Endodermal cell (in vitro differentiated cells): ENCODE results near the gene ABTB2. TPM values are rescaled to one million over a fixed set of nuclear protein-coding genes. Genes with fewer than 3 reads are reported as not detected.

ENCODE experiments used
- DNase-seq: peaks from one replicate; pipeline ENCODE4 v3.0.0-alpha.2; 2017
- H3K27ac ChIP-seq: 2 replicates; pipeline ENCODE4 v1.5.1; 2013; ENCODE audit warnings: mild to moderate bottlenecking, low read depth, low read length, moderate library complexity
- H3K27me3 ChIP-seq: 2 replicates; pipeline ENCODE4 v1.6.1; 2013; ENCODE audit warnings: mild to moderate bottlenecking, low read length, moderate library complexity; ENCODE audit not compliant: insufficient read depth, control insufficient read depth, poor library complexity, severe bottlenecking
- H3K36me3 ChIP-seq: 2 replicates; pipeline ENCODE4 v1.7.0; 2013; ENCODE audit warnings: mild to moderate bottlenecking, low read length, moderate library complexity; ENCODE audit not compliant: control insufficient read depth, insufficient read depth
- H3K4me1 ChIP-seq: one replicate; pipeline ENCODE4 v1.7.0; 2013; ENCODE audit warnings: low read length; ENCODE audit not compliant: control insufficient read depth, insufficient read depth
- H3K4me3 ChIP-seq: 2 replicates; pipeline ENCODE4 v1.5.1; 2013; ENCODE audit warnings: mild to moderate bottlenecking, low read length, moderate library complexity
- H3K9ac ChIP-seq: 2 replicates; pipeline ENCODE4 v1.6.1; 2013; ENCODE audit warnings: mild to moderate bottlenecking, low read length, moderate library complexity; ENCODE audit not compliant: poor library complexity, severe bottlenecking; ENCODE audit errors: extremely low read depth
- H3K9me3 ChIP-seq: 2 replicates; pipeline ENCODE4 v1.6.1; 2013; ENCODE audit warnings: mild to moderate bottlenecking, low read length, moderate library complexity; ENCODE audit not compliant: control insufficient read depth
- H3K27ac Mint-ChIP-seq: 2 replicates; pipeline ENCODE4 v1.8.0; 2020; ENCODE audit warnings: mixed read lengths
- H3K27me3 Mint-ChIP-seq: 2 replicates; pipeline ENCODE4 v1.8.0; 2021; ENCODE audit warnings: mild to moderate bottlenecking, mixed read lengths; ENCODE audit not compliant: insufficient read depth
- H3K36me3 Mint-ChIP-seq: 2 replicates; pipeline ENCODE4 v1.8.0; 2020; ENCODE audit warnings: low read depth, mixed read lengths
- H3K4me1 Mint-ChIP-seq: 2 replicates; pipeline ENCODE4 v1.8.0; 2020; ENCODE audit warnings: mixed read lengths
- H3K4me3 Mint-ChIP-seq: 2 replicates; pipeline ENCODE4 v1.8.0; 2020; ENCODE audit warnings: mild to moderate bottlenecking, moderate library complexity, mixed read lengths
- H3K9me3 Mint-ChIP-seq: 2 replicates; pipeline ENCODE4 v1.8.0; 2020; ENCODE audit warnings: mild to moderate bottlenecking, mixed read lengths
- WGBS, 2 experiments: methylation state at CpG; one replicate each; pipeline versions ENCODE4 v1.1.5 to v1.1.7; 2013; ENCODE audit warnings: missing lambda C conversion rate in 2 of 2, mixed read lengths in 1 of 2; ENCODE audit not compliant: insufficient coverage in 1 of 2, insufficient read length in 1 of 2; 5-methylcytosine and 5-hydroxymethylcytosine counted together
- total RNA-seq, 2 donors: library from RNA; stranded (reverse); fragmentation: NEBNext Ultra II Directional in 1 of 2; extraction: Animal tissue kit (Norgen Biotek cat#: 25700) in 1 of 2; gene quantifications; 2 replicates in 1 of 2; 3 replicates in 1 of 2; pipeline ENCODE4 v1.2.1, GENCODE V29; 2021
- TF ChIP-seq, protein P1 (sequence below): fragments of 200-600 bp; sonication (generic); conservative IDR thresholded peaks from 2 replicates; pipeline ENCODE4 v1.5.0; 2021; ENCODE audit warnings: antibody characterized with exemption, mild to moderate bottlenecking

Gene ABTB2
- total RNA-seq, 2 donors from 2014 or later = 2.9 to 5.2 TPM

DNA sequence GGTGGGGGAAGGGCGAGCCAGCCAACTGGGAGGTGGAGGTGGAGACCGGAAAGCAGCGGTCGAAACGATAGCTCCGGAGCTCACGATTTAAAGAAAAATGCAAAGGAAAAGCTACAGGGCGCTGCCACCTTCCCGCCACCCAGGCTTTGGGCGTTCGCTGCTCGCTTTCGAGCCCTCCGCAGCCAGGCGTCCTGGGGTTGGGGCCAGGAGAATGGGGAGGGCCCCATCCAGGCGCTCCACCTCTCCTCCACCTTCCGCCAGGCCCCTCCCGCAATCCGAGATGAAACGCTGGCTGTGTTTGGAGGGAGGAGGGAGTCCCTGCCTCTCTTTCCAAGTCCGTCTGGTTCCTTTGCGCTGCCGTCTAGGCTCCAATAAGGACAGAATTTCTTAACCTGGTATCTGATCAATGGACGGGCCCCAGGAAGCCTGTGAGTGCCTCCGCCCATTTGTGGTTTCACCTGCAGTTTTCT, 483 bp upstream of the ABTB2 start:
- Histone ChIP-seq H3K4me1 (no peaks in the 10 kb centered on the region), H3K36me3 (no peaks in the 10 kb centered on the region), H3K9me3 (no peaks in the 10 kb centered on the region), H3K27ac (peak overlapping the region; percentile 58), H3K4me3 (peak overlapping the region; percentile 90), H3K27me3 (peaks cover 19% of the 10 kb centered on the region), H3K9ac (peak overlapping the region; percentile 54)
- Mint-ChIP-seq H3K27ac (peak overlapping the region; percentile 86), H3K4me1 (peaks cover 27% of the 10 kb centered on the region), H3K9me3 (no peaks in the 10 kb centered on the region), H3K4me3 (peak overlapping the region; percentile 66), H3K36me3 (no peaks in the 10 kb centered on the region), H3K27me3 (peaks cover 36% of the 10 kb centered on the region)
- TF ChIP-seq, protein P1, sequence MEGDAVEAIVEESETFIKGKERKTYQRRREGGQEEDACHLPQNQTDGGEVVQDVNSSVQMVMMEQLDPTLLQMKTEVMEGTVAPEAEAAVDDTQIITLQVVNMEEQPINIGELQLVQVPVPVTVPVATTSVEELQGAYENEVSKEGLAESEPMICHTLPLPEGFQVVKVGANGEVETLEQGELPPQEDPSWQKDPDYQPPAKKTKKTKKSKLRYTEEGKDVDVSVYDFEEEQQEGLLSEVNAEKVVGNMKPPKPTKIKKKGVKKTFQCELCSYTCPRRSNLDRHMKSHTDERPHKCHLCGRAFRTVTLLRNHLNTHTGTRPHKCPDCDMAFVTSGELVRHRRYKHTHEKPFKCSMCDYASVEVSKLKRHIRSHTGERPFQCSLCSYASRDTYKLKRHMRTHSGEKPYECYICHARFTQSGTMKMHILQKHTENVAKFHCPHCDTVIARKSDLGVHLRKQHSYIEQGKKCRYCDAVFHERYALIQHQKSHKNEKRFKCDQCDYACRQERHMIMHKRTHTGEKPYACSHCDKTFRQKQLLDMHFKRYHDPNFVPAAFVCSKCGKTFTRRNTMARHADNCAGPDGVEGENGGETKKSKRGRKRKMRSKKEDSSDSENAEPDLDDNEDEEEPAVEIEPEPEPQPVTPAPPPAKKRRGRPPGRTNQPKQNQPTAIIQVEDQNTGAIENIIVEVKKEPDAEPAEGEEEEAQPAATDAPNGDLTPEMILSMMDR = no peak
- DNase-seq = no peak
- WGBS, 2 experiments = 0 to 1% methylated on average over 5 to 22 of the region's 25 CpGs

DNA sequence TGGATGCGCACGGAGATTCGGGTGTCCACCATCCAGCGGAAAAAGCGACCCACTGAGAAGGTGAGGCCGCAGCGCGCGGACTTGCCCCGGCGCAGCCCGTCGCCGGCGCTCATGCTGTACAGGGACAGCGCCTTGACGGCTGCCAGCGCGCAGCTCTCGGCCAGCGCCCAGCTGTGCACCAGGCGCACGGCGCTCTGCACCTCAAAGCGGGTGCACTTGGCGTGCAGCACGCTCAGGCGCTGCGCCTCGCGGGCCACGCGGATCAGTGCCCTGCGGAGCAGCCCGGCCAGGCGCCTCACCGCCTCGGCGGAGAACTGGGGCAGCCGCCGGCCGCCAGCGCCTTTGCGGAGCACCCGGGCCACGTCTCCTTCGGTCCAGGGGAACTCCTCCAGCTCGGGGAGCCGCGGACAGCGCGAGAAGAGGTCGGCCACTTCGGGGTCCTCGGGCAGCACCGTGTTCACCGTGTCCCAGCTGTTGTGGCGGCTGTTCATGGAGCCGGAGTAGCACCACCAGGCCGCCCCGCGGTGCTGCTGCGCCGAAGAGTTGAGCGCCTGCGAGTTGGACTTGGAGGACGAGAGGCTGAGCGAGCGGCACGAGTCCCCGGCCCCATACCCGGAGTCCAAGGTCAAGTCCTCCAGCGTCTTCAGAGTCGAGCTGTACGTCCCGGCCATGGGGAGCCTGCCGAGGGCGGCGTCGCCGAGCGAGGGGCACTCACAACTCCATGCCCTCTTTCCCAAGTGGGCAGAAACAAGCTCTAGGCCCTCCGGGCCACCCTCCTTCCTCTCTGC, 703 bp downstream of the ABTB2 start:
- peak overlapping the region; percentile 66 for H3K4me3 Mint-ChIP-seq
- H3K27me3 Mint-ChIP-seq = peaks cover 36% of the 10 kb centered on the region
- WGBS, 2 experiments = 0 to 1% methylated on average over 27 to 83 of the region's 83 CpGs
- peaks cover 25% of the 10 kb centered on the region for H3K4me1 Mint-ChIP-seq
- H3K4me1 ChIP-seq = no peaks in the 10 kb centered on the region
- DNase-seq = peak; percentile 89
- H3K36me3 ChIP-seq = no peaks in the 10 kb centered on the region
- no peaks in the 10 kb centered on the region for H3K9me3 Mint-ChIP-seq
- H3K27ac ChIP-seq = no peak overlapping the region
- peak overlapping the region; percentile 90 for H3K4me3 ChIP-seq
- H3K9ac ChIP-seq = peak overlapping the region; percentile 43
- no peaks in the 10 kb centered on the region for H3K9me3 ChIP-seq
- TF ChIP-seq, protein P1 = no peak
- H3K27ac Mint-ChIP-seq = no peak overlapping the region
- peaks cover 19% of the 10 kb centered on the region for H3K27me3 ChIP-seq
- no peaks in the 10 kb centered on the region for H3K36me3 Mint-ChIP-seq

DNA sequence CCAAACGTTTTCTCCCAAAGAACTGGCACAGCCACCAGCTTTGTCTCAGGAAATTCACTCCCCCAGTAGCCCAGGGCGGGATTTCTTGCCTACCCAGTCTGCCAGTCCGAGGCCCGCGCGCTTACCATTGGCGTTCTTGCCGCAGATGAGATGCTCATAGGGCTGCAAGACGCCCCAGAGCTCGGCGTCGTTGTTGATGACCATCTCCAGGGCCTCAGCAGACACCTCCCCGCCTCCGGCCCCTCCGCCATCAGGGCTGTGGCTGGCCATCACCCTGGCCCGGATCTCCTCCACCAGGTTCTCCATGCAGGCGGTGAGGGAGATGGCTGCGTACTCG, 1.3 kb downstream of the ABTB2 start:
- peaks cover 19% of the 10 kb centered on the region for H3K27me3 ChIP-seq
- WGBS, 2 experiments = 1% methylated on average over 19 of the region's 19 CpGs; no CpG with 5 or more reads in 1 of the 2 experiments
- peak overlapping the region; percentile 90 for H3K4me3 ChIP-seq
- H3K27ac Mint-ChIP-seq = no peak overlapping the region
- H3K9me3 Mint-ChIP-seq = no peaks in the 10 kb centered on the region
- H3K27ac ChIP-seq = no peak overlapping the region
- no peak overlapping the region for H3K9ac ChIP-seq
- H3K36me3 Mint-ChIP-seq = no peaks in the 10 kb centered on the region
- no peaks in the 10 kb centered on the region for H3K36me3 ChIP-seq
- peaks cover 28% of the 10 kb centered on the region for H3K4me1 Mint-ChIP-seq
- no peaks in the 10 kb centered on the region for H3K9me3 ChIP-seq
- DNase-seq = peak; percentile 82
- no peaks in the 10 kb centered on the region for H3K4me1 ChIP-seq
- TF ChIP-seq, protein P1 = no peak
- peak overlapping the region; percentile 66 for H3K4me3 Mint-ChIP-seq
- peaks cover 36% of the 10 kb centered on the region for H3K27me3 Mint-ChIP-seq
